RWPE2 (cell line): ENCODE results near the gene KIF25.
"Not testable (repeated sequence)": the region's sequence is repeated elsewhere in the genome, so short reads cannot be mapped to it uniquely, and the experiment has no call there.

ENCODE experiments used
- ATAC-seq: fragments of 200-7000 bp; cut with Tn5 transposase; 3 replicates; pipeline ENCODE4 v1.9.1; 2021; ENCODE audit warnings: low read depth
- DNase-seq: peaks from one replicate; pipeline ENCODE4 v3.0.0-alpha.2; 2020; ENCODE audit warnings: low spot score
- H3K27ac ChIP-seq: fragments of 450-650 bp; 2 replicates; pipeline ENCODE4 v1.5.1; 2017; ENCODE audit warnings: mild to moderate bottlenecking; ENCODE audit not compliant: poor library complexity, severe bottlenecking
- H3K27me3 ChIP-seq: fragments of 250-450 bp; sonication (Bioruptor Pico); 2 replicates; pipeline ENCODE4 v1.5.1; 2021; ENCODE audit warnings: mild to moderate bottlenecking, moderate library complexity; ENCODE audit not compliant: insufficient read depth, poor library complexity, severe bottlenecking
- H3K36me3 ChIP-seq: fragments of 250-450 bp; sonication (Bioruptor Pico); 2 replicates; pipeline ENCODE4 v1.5.1; 2020; ENCODE audit warnings: low read depth, mild to moderate bottlenecking, moderate library complexity
- H3K4me1 ChIP-seq: fragments of 250-450 bp; sonication (Bioruptor Pico); 2 replicates; pipeline ENCODE4 v1.5.1; 2021; ENCODE audit warnings: mild to moderate bottlenecking, moderate library complexity; ENCODE audit not compliant: insufficient read depth, poor library complexity, severe bottlenecking
- H3K4me3 ChIP-seq: fragments of 250-450 bp; sonication (Bioruptor Pico); 2 replicates; pipeline ENCODE4 v1.5.1; 2021; ENCODE audit warnings: mild to moderate bottlenecking, moderate library complexity; ENCODE audit not compliant: severe bottlenecking
- H3K9me3 ChIP-seq: fragments of 250-450 bp; sonication (Bioruptor Pico); 2 replicates; pipeline ENCODE4 v1.5.1; 2021; ENCODE audit warnings: mild to moderate bottlenecking, moderate library complexity; ENCODE audit not compliant: severe bottlenecking
- TF ChIP-seq, protein P1 (sequence below): fragments of 450-650 bp; IDR thresholded peaks from one replicate; pipeline ENCODE4 v1.5.1; 2017; ENCODE audit warnings: mild to moderate bottlenecking, moderate library complexity; ENCODE audit not compliant: poor library complexity, severe bottlenecking

Gene KIF25

GRCh38 chr6:167998215-167998614 lies 744 bp downstream of the KIF25 start:
- H3K4me3 ChIP-seq = no peak overlapping the region
- TF ChIP-seq, protein P1, sequence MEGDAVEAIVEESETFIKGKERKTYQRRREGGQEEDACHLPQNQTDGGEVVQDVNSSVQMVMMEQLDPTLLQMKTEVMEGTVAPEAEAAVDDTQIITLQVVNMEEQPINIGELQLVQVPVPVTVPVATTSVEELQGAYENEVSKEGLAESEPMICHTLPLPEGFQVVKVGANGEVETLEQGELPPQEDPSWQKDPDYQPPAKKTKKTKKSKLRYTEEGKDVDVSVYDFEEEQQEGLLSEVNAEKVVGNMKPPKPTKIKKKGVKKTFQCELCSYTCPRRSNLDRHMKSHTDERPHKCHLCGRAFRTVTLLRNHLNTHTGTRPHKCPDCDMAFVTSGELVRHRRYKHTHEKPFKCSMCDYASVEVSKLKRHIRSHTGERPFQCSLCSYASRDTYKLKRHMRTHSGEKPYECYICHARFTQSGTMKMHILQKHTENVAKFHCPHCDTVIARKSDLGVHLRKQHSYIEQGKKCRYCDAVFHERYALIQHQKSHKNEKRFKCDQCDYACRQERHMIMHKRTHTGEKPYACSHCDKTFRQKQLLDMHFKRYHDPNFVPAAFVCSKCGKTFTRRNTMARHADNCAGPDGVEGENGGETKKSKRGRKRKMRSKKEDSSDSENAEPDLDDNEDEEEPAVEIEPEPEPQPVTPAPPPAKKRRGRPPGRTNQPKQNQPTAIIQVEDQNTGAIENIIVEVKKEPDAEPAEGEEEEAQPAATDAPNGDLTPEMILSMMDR = no peak
- no peaks in the 10 kb centered on the region for H3K27me3 ChIP-seq
- DNase-seq (no peak), ATAC-seq (no peak)
- no peak overlapping the region for H3K27ac ChIP-seq
- no peaks in the 10 kb centered on the region for H3K4me1 ChIP-seq
- H3K9me3 ChIP-seq = no peaks in the 10 kb centered on the region
- no peaks in the 10 kb centered on the region for H3K36me3 ChIP-seq

DNA sequence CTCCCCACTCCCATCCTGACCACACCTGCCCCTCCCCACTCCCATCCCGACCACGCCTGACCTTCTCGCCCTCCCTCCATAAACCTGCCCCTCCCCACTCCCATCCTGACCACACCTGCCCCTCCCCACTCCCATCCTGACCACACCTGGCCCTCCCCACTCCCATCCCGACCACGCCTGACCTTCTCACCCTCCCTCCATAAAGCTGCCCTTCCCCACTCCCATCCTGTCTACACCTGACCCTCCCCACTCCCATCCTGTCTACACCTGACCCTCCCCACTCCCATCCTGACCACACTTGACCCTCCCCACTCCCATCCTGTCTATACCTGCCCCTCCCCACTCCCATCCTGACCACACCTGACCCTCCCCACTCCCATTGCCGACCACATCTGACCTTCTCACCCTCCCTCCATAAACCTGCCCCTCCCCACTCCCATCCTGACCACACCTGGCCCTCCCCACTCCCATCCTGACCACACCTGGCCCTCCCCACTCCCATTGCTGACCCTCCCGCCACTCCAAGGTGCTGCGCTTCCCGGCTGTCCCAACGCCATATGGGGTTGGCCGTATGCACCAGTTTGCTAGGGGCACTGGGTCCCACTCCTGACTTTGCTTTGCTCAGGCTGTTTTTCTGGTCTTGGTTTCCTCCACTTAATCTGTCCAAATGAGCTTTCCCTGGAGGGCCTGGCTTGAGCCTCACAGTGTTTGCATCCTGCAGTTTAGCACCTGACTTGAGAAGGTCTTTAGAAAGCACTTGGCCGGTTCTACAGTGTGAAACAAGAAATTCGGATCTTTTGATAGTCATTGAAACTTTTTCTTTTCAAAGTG lies 2.9 kb downstream of the KIF25 start:
- H3K27ac ChIP-seq = no peak overlapping the region
- H3K4me1 ChIP-seq = no peaks in the 10 kb centered on the region
- no peak for DNase-seq
- no peaks in the 10 kb centered on the region for H3K9me3 ChIP-seq
- H3K36me3 ChIP-seq = no peaks in the 10 kb centered on the region
- ATAC-seq = no peak
- TF ChIP-seq, protein P1 = no peak
- H3K27me3 ChIP-seq = no peaks in the 10 kb centered on the region
- H3K4me3 ChIP-seq = no peak overlapping the region

- Histone ChIP-seq H3K4me3 (no peak overlapping the region), H3K36me3 (no peaks in the 10 kb centered on the region), H3K27ac (no peak overlapping the region), H3K4me1 (no peaks in the 10 kb centered on the region), H3K9me3 (no peaks in the 10 kb centered on the region), H3K27me3 (no peaks in the 10 kb centered on the region)
- DNase-seq (no peak), ATAC-seq (no peak)
- TF ChIP-seq, protein P1 = no peak
Measured at GRCh38 chr6:168001029-168001332, 3.5 kb downstream of the KIF25 start.

DNA sequence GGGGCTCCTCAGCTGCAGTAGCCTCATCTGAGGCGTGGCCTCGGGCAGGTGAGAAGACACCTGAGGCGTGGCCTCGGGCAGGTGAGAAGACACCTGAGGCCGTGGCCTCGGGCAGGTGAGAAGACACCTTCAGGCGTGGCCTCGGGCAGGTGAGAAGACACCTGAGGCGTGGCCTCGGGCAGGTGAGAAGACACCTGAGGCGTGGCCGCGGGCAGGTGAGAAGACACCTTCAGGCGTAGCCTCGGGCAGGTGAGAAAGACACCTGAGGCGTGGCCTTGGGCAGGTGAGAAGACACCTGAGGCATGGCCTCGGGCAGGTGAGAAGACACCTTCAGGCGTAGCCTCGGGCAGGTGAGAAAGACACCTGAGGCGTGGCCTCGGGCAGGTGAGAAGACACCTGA lies 4.0 kb downstream of the KIF25 start:
- not testable (repeated sequence) for ATAC-seq

GRCh38 chr6:168002804-168003203 lies 5.3 kb downstream of the KIF25 start:
- H3K4me1 ChIP-seq = peaks cover 9% of the 10 kb centered on the region
- no peak overlapping the region for H3K27ac ChIP-seq
- ATAC-seq (no peak), DNase-seq (peak; percentile 11)
- H3K9me3 ChIP-seq = no peaks in the 10 kb centered on the region
- no peak overlapping the region for H3K4me3 ChIP-seq
- H3K27me3 ChIP-seq = no peaks in the 10 kb centered on the region
- no peaks in the 10 kb centered on the region for H3K36me3 ChIP-seq
- TF ChIP-seq, protein P1 = no peak

More for the DNA sequence above, 4.0 kb downstream of the KIF25 start:
- H3K27ac ChIP-seq, H3K4me3 ChIP-seq, DNase-seq, H3K27me3 ChIP-seq, H3K9me3 ChIP-seq, H3K36me3 ChIP-seq, H3K4me1 ChIP-seq: not testable (repeated sequence)
